Smooth muscle cell (in vitro differentiated cells): Measurements from ENCODE around the gene LCN2. TPM values are rescaled to one million over a fixed set of nuclear protein-coding genes. Genes with fewer than 3 reads are reported as not detected.

Source experiments
- DNase-seq: peaks from one replicate; lab custom pipeline; 2025; ENCODE audit not compliant: unreplicated experiment; lab: John Stamatoyannopoulos, UW
- H2AFZ ChIP-seq: fragments of 200-600 bp; sonication (generic); 2 replicates; pipeline ENCODE4 v1.6.0; 2016; ENCODE audit warnings: antibody characterized with exemption, low read depth, mild to moderate bottlenecking
- H3F3A ChIP-seq: fragments of 200-600 bp; sonication (generic); 2 replicates; pipeline ENCODE4 v1.6.0; 2017; ENCODE audit warnings: antibody characterized with exemption, low read depth
- H3K27ac ChIP-seq: fragments of 200-600 bp; sonication (generic); 2 replicates; pipeline ENCODE4 v1.5.1; 2016; ENCODE audit warnings: low read depth, mild to moderate bottlenecking
- H3K27me3 ChIP-seq: fragments of 200-600 bp; sonication (generic); 2 replicates; pipeline ENCODE4 v1.6.1; 2016; ENCODE audit warnings: low read depth, mild to moderate bottlenecking
- H3K36me3 ChIP-seq: fragments of 200-600 bp; sonication (generic); 2 replicates; pipeline ENCODE4 v1.5.1; 2016; ENCODE audit warnings: low read depth
- H3K4me1 ChIP-seq: fragments of 200-600 bp; sonication (generic); 2 replicates; pipeline ENCODE4 v1.5.1; 2016; ENCODE audit warnings: low read depth
- H3K4me2 ChIP-seq: fragments of 200-600 bp; sonication (generic); 2 replicates; pipeline ENCODE4 v1.6.0; 2016; ENCODE audit warnings: mild to moderate bottlenecking
- H3K4me3 ChIP-seq: fragments of 200-600 bp; sonication (generic); 2 replicates; pipeline ENCODE4 v1.5.1; 2016; ENCODE audit warnings: mild to moderate bottlenecking
- H3K79me2 ChIP-seq: fragments of 200-600 bp; sonication (generic); 2 replicates; pipeline ENCODE4 v1.6.0; 2016; ENCODE audit warnings: low read depth, mild to moderate bottlenecking
- H3K9ac ChIP-seq: fragments of 200-600 bp; sonication (generic); 2 replicates; pipeline ENCODE4 v1.6.0; 2016; ENCODE audit warnings: low read depth
- H3K9me3 ChIP-seq: fragments of 200-600 bp; sonication (generic); replicated peaks from 2 replicates; pipeline ENCODE4 v1.5.1; 2016; ENCODE audit warnings: low read depth
- H4K20me1 ChIP-seq: fragments of 200-600 bp; sonication (generic); 2 replicates; pipeline ENCODE4 v1.6.0; 2016; ENCODE audit warnings: low read depth
- CTCF ChIP-seq: fragments of 200-600 bp; sonication (generic); IDR thresholded peaks from 2 replicates; pipeline ENCODE4 v1.5.1; 2017; ENCODE audit warnings: borderline replicate concordance, mild to moderate bottlenecking, antibody characterized with exemption; ENCODE audit not compliant: insufficient read depth, poor library complexity, severe bottlenecking
- WGBS: methylation state at CpG from one replicate; pipeline ENCODE4 v1.1.7; 2016; ENCODE audit warnings: low lambda C conversion rate; 5-methylcytosine and 5-hydroxymethylcytosine counted together
- polyA plus RNA-seq: library from polyadenylated mRNA; unstranded; fragments of >200 nt; fragmentation: Nextera tagmentation; extraction: Ambion mirVana; gene quantifications from 2 replicates; pipeline ENCODE4 v1.2.1, GENCODE V29; 2016
- total RNA-seq: library from RNA; depleted of rRNA; stranded (reverse); fragments of >200 nt; gene quantifications from 2 replicates; pipeline ENCODE4 v1.2.3, GENCODE V29; 2014

Gene LCN2
- total and polyA plus RNA-seq, 2 experiments from 2014 or later = not detected

DNA sequence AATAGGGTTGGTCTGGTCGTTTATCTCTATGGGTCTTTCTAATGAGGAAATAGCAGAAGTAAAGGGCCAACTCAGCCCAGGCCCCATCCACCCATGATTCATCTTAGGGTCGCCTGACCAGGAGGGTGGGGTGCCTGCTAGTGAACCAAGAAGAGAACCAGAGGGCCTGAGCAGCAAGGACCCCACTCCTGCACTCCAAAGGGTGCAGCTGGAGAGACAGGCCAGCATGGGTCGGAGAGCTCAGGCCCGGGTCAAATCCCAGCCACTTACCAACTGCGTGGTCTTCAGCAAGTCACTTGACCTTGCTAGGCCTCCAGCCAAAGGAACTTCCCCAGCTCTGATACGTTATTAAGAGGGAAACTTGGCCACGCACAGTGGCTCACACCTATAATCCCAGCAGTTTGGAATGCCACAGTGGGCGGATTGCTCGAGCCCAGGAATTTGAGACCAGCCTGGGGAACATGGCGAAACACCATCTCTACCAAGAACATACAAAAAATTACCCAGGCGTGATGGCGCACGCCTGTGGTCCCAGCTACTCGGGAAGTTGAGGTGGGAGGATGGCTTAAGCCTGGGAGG is 15.1 kb downstream of the LCN2 start:
- TF ChIP-seq CTCF = no peak
- no peaks in the 10 kb centered on the region for H3F3A ChIP-seq
- 80% methylated on average over 14 of the region's 14 CpGs for WGBS
- H3K27ac ChIP-seq = no peak overlapping the region
- no peak overlapping the region for H3K4me2 ChIP-seq
- H3K9ac ChIP-seq = no peak overlapping the region
- no peaks in the 10 kb centered on the region for H3K9me3 ChIP-seq
- H3K79me2 ChIP-seq = no peaks in the 10 kb centered on the region
- H3K27me3 ChIP-seq = no peaks in the 10 kb centered on the region
- no peak for DNase-seq
- peaks cover 4% of the 10 kb centered on the region for H3K36me3 ChIP-seq
- no peaks in the 10 kb centered on the region for H3K4me1 ChIP-seq
- H2AFZ ChIP-seq = no peak overlapping the region
- H4K20me1 ChIP-seq = peaks cover 15% of the 10 kb centered on the region
- no peak overlapping the region for H3K4me3 ChIP-seq

DNA sequence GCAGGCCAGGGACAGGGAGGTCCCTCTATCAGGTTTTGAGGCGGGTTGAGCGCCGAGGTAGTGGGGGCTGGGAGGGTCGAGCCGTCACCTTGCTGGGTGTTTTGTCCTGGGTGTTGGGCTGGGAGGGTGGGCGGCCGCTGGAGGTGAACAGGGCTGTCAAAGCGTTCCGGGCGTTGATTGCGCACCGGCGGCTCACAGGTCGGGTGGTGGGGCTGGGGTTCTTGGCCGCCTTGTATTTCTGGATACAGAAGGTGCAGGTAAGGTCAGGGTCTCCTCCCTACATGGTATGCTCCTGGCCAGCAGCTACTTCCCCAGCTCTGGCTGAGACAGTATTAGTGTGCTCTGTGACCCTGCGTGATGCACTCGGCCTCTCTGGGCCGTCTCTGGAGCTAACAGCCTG is 16.9 kb downstream of the LCN2 start:
- H3K9me3 ChIP-seq = no peaks in the 10 kb centered on the region
- 99% methylated on average over 18 of the region's 18 CpGs for WGBS
- no peak overlapping the region for H3K9ac ChIP-seq
- no peaks in the 10 kb centered on the region for H3F3A ChIP-seq
- H2AFZ ChIP-seq = no peak overlapping the region
- H4K20me1 ChIP-seq = peaks cover 15% of the 10 kb centered on the region
- peaks cover 4% of the 10 kb centered on the region for H3K36me3 ChIP-seq
- H3K27me3 ChIP-seq = no peaks in the 10 kb centered on the region
- no peaks in the 10 kb centered on the region for H3K4me1 ChIP-seq
- TF ChIP-seq CTCF = no peak
- no peak overlapping the region for H3K4me3 ChIP-seq
- H3K27ac ChIP-seq = no peak overlapping the region
- no peak for DNase-seq
- no peak overlapping the region for H3K4me2 ChIP-seq
- no peaks in the 10 kb centered on the region for H3K79me2 ChIP-seq

GRCh38 chr9:128167209-128167608 is 18.0 kb downstream of the LCN2 start:
- no peak overlapping the region for H2AFZ ChIP-seq
- no peak for DNase-seq
- no peaks in the 10 kb centered on the region for H3K9me3 ChIP-seq
- WGBS = 91% methylated on average over 4 of the region's 4 CpGs
- peaks cover 4% of the 10 kb centered on the region for H3K36me3 ChIP-seq
- no peak overlapping the region for H3K9ac ChIP-seq
- no peak overlapping the region for H3K27ac ChIP-seq
- no peaks in the 10 kb centered on the region for H3K4me1 ChIP-seq
- no peaks in the 10 kb centered on the region for H3K27me3 ChIP-seq
- H3K79me2 ChIP-seq = no peaks in the 10 kb centered on the region
- peaks cover 15% of the 10 kb centered on the region for H4K20me1 ChIP-seq
- no peak overlapping the region for H3K4me3 ChIP-seq
- H3K4me2 ChIP-seq = no peak overlapping the region
- TF ChIP-seq CTCF = no peak
- no peaks in the 10 kb centered on the region for H3F3A ChIP-seq

- H3K27ac ChIP-seq = no peak overlapping the region
- WGBS = 96% methylated on average over 8 of the region's 8 CpGs
- no peak overlapping the region for H3K4me3 ChIP-seq
- peaks cover 4% of the 10 kb centered on the region for H3K36me3 ChIP-seq
- H3F3A ChIP-seq = no peaks in the 10 kb centered on the region
- TF ChIP-seq CTCF = no peak
- no peaks in the 10 kb centered on the region for H3K79me2 ChIP-seq
- peaks cover 15% of the 10 kb centered on the region for H4K20me1 ChIP-seq
- no peaks in the 10 kb centered on the region for H3K27me3 ChIP-seq
- no peaks in the 10 kb centered on the region for H3K4me1 ChIP-seq
- H3K9ac ChIP-seq = no peak overlapping the region
- no peak overlapping the region for H3K4me2 ChIP-seq
- DNase-seq = no peak
- no peaks in the 10 kb centered on the region for H3K9me3 ChIP-seq
- H2AFZ ChIP-seq = no peak overlapping the region
These were observed 19.6 kb downstream of the LCN2 start for GRCh38 chr9:128168731-128169308.
